Measurements from ENCODE around the gene TNFRSF8. TPM values are rescaled to one million over a fixed set of nuclear protein-coding genes. Genes with fewer than 3 reads are reported as not detected.

The TNFRSF8 gene
- total RNA-seq, 1 donor from 2014 or later: 2.2 TPM

GRCh38 chr1:12046749-12047119, 16.4 kb upstream of the TNFRSF8 start:
- intact Hi-C loops (cut with micrococcal nuclease): loop anchor here (1.0 to 5.0 kb wide), 4 partner anchors 14 to 44 kb away; partner anchors contain the start of gene MIIP
- TF ChIP-seq CTCF (IDR thresholded peaks at IDR 0.05): no peak
- Mint-ChIP-seq H3K9me3 (no peaks in the 10 kb centered on the region), H3K4me1 (peaks cover 19% of the 10 kb centered on the region), H3K27me3 (no peaks in the 10 kb centered on the region), H3K27ac (no peak overlapping the region), H3K4me3 (no peak overlapping the region), H3K36me3 (ENCODE audit: low read depth) (no peaks in the 10 kb centered on the region)
- DNase-seq (no peak), ATAC-seq (ENCODE audit: low read depth) (peak; percentile 3)
- POLR2A ChIA-PET: interaction anchor here (1.0 to 5.0 kb wide), 6 partner anchors 8 to 138 kb away, joined by 4 to 34 read pairs (median 10); partner anchors contain the start of gene MIIP
- CTCF ChIA-PET: interaction anchor here (0.8 to 2.9 kb wide), 3 partner anchors 15 to 33 kb away, joined by 3 to 11 read pairs (median 3); no protein-coding TSS in a partner anchor

GRCh38 chr1:12047120-12047876, 15.8 kb upstream of the TNFRSF8 start:
- Mint-ChIP-seq H3K36me3 (ENCODE audit: low read depth) (no peaks in the 10 kb centered on the region), H3K27me3 (no peaks in the 10 kb centered on the region), H3K4me3 (no peak overlapping the region), H3K9me3 (no peaks in the 10 kb centered on the region), H3K27ac (no peak overlapping the region), H3K4me1 (peaks cover 23% of the 10 kb centered on the region)
- DNase-seq: peak; percentile 43
- POLR2A ChIA-PET: interaction anchor here (1.0 to 5.0 kb wide), 7 partner anchors 8 to 138 kb away, joined by 3 to 34 read pairs (median 4); partner anchors contain the start of gene MIIP
- peak; percentile 53 for ATAC-seq (ENCODE audit: low read depth)
- no peak for TF ChIP-seq CTCF (IDR thresholded peaks at IDR 0.05)
- CTCF ChIA-PET: interaction anchor here (1.5 to 2.9 kb wide), 2 partner anchors 17 to 32 kb away, joined by 6 to 11 read pairs; no protein-coding TSS in a partner anchor
- intact Hi-C loops (cut with micrococcal nuclease): loop anchor here (1.0 to 5.0 kb wide), 4 partner anchors 14 to 45 kb away; partner anchors contain the start of gene MIIP

GRCh38 chr1:12048372-12048771, 14.7 kb upstream of the TNFRSF8 start:
- no peak for DNase-seq
- H3K4me1 Mint-ChIP-seq: peaks cover 32% of the 10 kb centered on the region
- no peak overlapping the region for H3K27ac Mint-ChIP-seq
- H3K27me3 Mint-ChIP-seq: no peaks in the 10 kb centered on the region
- POLR2A ChIA-PET: interaction anchor here (5.0 kb wide), 1 partner anchor 139 kb away, joined by 34 read pairs; no protein-coding TSS in a partner anchor
- CTCF ChIA-PET: interaction anchor here (1.5 to 2.9 kb wide), 2 partner anchors 18 to 31 kb away, joined by 6 to 11 read pairs; no protein-coding TSS in a partner anchor
- intact Hi-C loops (cut with micrococcal nuclease): loop anchor here (5.0 kb wide), 1 partner anchor 46 kb away; no protein-coding TSS in a partner anchor
- H3K9me3 Mint-ChIP-seq: no peaks in the 10 kb centered on the region
- TF ChIP-seq CTCF (IDR thresholded peaks at IDR 0.05): no peak
- no peaks in the 10 kb centered on the region for H3K36me3 Mint-ChIP-seq (ENCODE audit: low read depth)
- no peak overlapping the region for H3K4me3 Mint-ChIP-seq
- no peak for ATAC-seq (ENCODE audit: low read depth)

- Mint-ChIP-seq H3K4me1 (peaks cover 29% of the 10 kb centered on the region), H3K27me3 (no peaks in the 10 kb centered on the region), H3K27ac (no peak overlapping the region), H3K36me3 (ENCODE audit: low read depth) (no peaks in the 10 kb centered on the region), H3K4me3 (no peak overlapping the region), H3K9me3 (no peaks in the 10 kb centered on the region)
- TF ChIP-seq CTCF (IDR thresholded peaks at IDR 0.05): no peak
- DNase-seq (no peak), ATAC-seq (ENCODE audit: low read depth) (no peak)
- POLR2A ChIA-PET: interaction anchor here (3.3 to 3.9 kb wide), 2 partner anchors 9 to 141 kb away, joined by 28 to 41 read pairs; no protein-coding TSS in a partner anchor
- intact Hi-C loops (cut with micrococcal nuclease): loop anchor here (5.0 kb wide), 1 partner anchor 47 kb away; no protein-coding TSS in a partner anchor
- CTCF ChIA-PET: interaction anchor here (0.7 to 3.1 kb wide), 2 partner anchors 19 to 30 kb away, joined by 3 to 15 read pairs; no protein-coding TSS in a partner anchor
Observed at GRCh38 chr1:12049616-12050015, 13.5 kb upstream of the TNFRSF8 start.

- intact Hi-C loops (cut with micrococcal nuclease): no loop called here
- Mint-ChIP-seq H3K4me3 (no peak overlapping the region), H3K4me1 (peaks cover 26% of the 10 kb centered on the region), H3K27me3 (no peaks in the 10 kb centered on the region), H3K9me3 (no peaks in the 10 kb centered on the region), H3K27ac (peak overlapping the region; percentile 77), H3K36me3 (ENCODE audit: low read depth) (no peaks in the 10 kb centered on the region)
- ATAC-seq (ENCODE audit: low read depth) (no peak), DNase-seq (no peak)
- ChIA-PET CTCF (interaction anchor here (1.1 to 3.1 kb wide), 4 partner anchors 12 to 31 kb away, joined by 3 to 15 read pairs (median 4); no protein-coding TSS in a partner anchor), POLR2A (interaction anchor here (0.6 to 3.9 kb wide), 14 partner anchors 11 to 177 kb away, joined by 3 to 41 read pairs (median 9); partner anchors contain the start of genes KIAA2013, MIIP and TNFRSF8)
- TF ChIP-seq CTCF (IDR thresholded peaks at IDR 0.05): no peak
Observed at GRCh38 chr1:12051361-12051760, 11.7 kb upstream of the TNFRSF8 start.

Measured in activated B cell treated with CpG ODN at 0.5 μM for 24 hours (primary cell).